ENCODE results near the gene CARS1. TPM values are rescaled to one million over a fixed set of nuclear protein-coding genes. Genes with fewer than 3 reads are reported as not detected.

CARS1 gene
- total RNA-seq, 1 experiment from 2014 or later = 120 TPM

- ATAC-seq (no peak), DNase-seq (ENCODE audit: low read depth, low spot score) (no peak)
- CTCF ChIA-PET = no interaction called here
- no peaks in the 10 kb centered on the region for H3K9me3 ChIP-seq (ENCODE audit: control insufficient read depth, insufficient read depth, low read depth, low read length)
- in situ Hi-C loops (cut with HindIII; ENCODE audit: low pct_unique_long_range_greater_than_20kb, low sequenced_read_pairs) (no loop called here), intact Hi-C loops (cut with micrococcal nuclease; ENCODE audit: unreplicated experiment) (no loop called here)
- no peak overlapping the region for H3K4me3 ChIP-seq (ENCODE audit: low read depth in 2 of 2, low read length in 2 of 2)
- H3K36me3 ChIP-seq (ENCODE audit: control insufficient read depth, insufficient read depth, low read length) = peaks cover 3% of the 10 kb centered on the region; the same call in 1 of the 2 replicates
- H3K4me1 ChIP-seq (ENCODE audit: control insufficient read depth, insufficient read depth, low read length) = peaks cover 49% of the 10 kb centered on the region
- H3K27ac ChIP-seq (ENCODE audit: low read length) = no peak overlapping the region
- TF ChIP-seq POLR2AphosphoS5 (IDR thresholded peaks at IDR 0.05; ENCODE audit: low read depth, low read length) (no peak), SIN3A (IDR thresholded peaks at IDR 0.05; ENCODE audit: borderline replicate concordance, insufficient read depth, low read depth, low read length) (no peak), CTCF (IDR thresholded peaks at IDR 0.05) (no peak), TCF7L2 (IDR thresholded peaks at IDR 0.05; ENCODE audit: low read depth, low read length) (no peak)
- TF ChIP-seq, protein P1, sequence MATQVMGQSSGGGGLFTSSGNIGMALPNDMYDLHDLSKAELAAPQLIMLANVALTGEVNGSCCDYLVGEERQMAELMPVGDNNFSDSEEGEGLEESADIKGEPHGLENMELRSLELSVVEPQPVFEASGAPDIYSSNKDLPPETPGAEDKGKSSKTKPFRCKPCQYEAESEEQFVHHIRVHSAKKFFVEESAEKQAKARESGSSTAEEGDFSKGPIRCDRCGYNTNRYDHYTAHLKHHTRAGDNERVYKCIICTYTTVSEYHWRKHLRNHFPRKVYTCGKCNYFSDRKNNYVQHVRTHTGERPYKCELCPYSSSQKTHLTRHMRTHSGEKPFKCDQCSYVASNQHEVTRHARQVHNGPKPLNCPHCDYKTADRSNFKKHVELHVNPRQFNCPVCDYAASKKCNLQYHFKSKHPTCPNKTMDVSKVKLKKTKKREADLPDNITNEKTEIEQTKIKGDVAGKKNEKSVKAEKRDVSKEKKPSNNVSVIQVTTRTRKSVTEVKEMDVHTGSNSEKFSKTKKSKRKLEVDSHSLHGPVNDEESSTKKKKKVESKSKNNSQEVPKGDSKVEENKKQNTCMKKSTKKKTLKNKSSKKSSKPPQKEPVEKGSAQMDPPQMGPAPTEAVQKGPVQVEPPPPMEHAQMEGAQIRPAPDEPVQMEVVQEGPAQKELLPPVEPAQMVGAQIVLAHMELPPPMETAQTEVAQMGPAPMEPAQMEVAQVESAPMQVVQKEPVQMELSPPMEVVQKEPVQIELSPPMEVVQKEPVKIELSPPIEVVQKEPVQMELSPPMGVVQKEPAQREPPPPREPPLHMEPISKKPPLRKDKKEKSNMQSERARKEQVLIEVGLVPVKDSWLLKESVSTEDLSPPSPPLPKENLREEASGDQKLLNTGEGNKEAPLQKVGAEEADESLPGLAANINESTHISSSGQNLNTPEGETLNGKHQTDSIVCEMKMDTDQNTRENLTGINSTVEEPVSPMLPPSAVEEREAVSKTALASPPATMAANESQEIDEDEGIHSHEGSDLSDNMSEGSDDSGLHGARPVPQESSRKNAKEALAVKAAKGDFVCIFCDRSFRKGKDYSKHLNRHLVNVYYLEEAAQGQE (IDR thresholded peaks at IDR 0.05; ENCODE audit: insufficient read depth in 1 of 2, low read depth in 2 of 2, low read length in 1 of 2) = no peak
- BruUV-seq (replicated peaks) = no TSS peak
- H3K27me3 ChIP-seq (ENCODE audit: control insufficient read depth, insufficient read depth, low read length) = no peaks in the 10 kb centered on the region
- POLR2A ChIA-PET = interaction anchor here (0.7 kb wide), 1 partner anchor 16 kb away, joined by 8 read pairs; no protein-coding TSS in a partner anchor
Observed at GRCh38 chr11:2983908-2984307, 73.3 kb downstream of the CARS1 start.

DNA sequence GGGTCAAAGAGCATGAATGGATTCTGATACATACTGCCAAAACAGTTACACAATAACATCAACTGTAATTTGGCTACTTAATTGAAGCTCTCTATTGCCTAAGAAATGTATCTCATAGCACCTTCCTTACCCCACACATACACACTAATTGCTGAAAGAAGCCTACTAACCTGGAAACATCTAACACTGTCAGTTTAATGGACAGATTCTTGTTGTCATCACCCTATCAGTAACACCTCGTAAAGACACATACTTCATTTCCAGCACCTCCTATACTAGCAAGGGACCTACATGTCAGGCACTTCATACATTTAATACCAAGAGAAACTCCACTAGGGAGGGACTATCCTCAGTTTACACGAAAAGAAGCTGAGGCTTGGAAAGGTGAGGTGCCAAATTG, 75.0 kb downstream of the CARS1 start:
- ChIA-PET CTCF (interaction anchor here (0.6 kb wide), 1 partner anchor 817 kb away, joined by 11 read pairs; no protein-coding TSS in a partner anchor), POLR2A (no interaction called here)
- in situ Hi-C loops (cut with HindIII; ENCODE audit: low pct_unique_long_range_greater_than_20kb, low sequenced_read_pairs) (no loop called here), intact Hi-C loops (cut with micrococcal nuclease; ENCODE audit: unreplicated experiment) (no loop called here)
- Histone ChIP-seq H3K27me3 (ENCODE audit: control insufficient read depth, insufficient read depth, low read length) (no peaks in the 10 kb centered on the region), H3K9me3 (ENCODE audit: control insufficient read depth, insufficient read depth, low read depth, low read length) (no peaks in the 10 kb centered on the region), H3K4me3 (ENCODE audit: low read depth in 2 of 2, low read length in 2 of 2) (no peak overlapping the region), H3K36me3 (ENCODE audit: control insufficient read depth, insufficient read depth, low read length) (peaks cover 17% of the 10 kb centered on the region), H3K4me1 (ENCODE audit: control insufficient read depth, insufficient read depth, low read length) (peaks cover 37% of the 10 kb centered on the region), H3K27ac (ENCODE audit: low read length) (0 out of 2 replicates have a peak overlapping the region, but pooled peaks have one; percentile 1)
- DNase-seq (ENCODE audit: low read depth, low spot score) (no peak), ATAC-seq (no peak)
- no peak for TF ChIP-seq TCF7L2 (IDR thresholded peaks at IDR 0.05; ENCODE audit: low read depth, low read length)
- TF ChIP-seq CTCF (IDR thresholded peaks at IDR 0.05) = no peak
- TF ChIP-seq, protein P1 (IDR thresholded peaks at IDR 0.05; ENCODE audit: insufficient read depth in 1 of 2, low read depth in 2 of 2, low read length in 1 of 2) = no peak
- TF ChIP-seq POLR2AphosphoS5 (IDR thresholded peaks at IDR 0.05; ENCODE audit: low read depth, low read length) = no peak
- no peak for TF ChIP-seq SIN3A (IDR thresholded peaks at IDR 0.05; ENCODE audit: borderline replicate concordance, insufficient read depth, low read depth, low read length)
- BruUV-seq (replicated peaks) = no TSS peak
